Activated T-cell treated with anti-CD3 and anti-CD28 coated beads, Interleukin-2, amount 50 U/mL, for 24 hours (primary cell): Measurements from ENCODE around the gene LRMDA.

Experiments
- DNase-seq: peaks from one replicate; pipeline ENCODE4 v3.0.0-alpha.2; 2020
- H3K27ac Mint-ChIP-seq: 2 replicates; pipeline ENCODE4 v1.8.0; 2020; ENCODE audit warnings: mild to moderate bottlenecking, mixed read lengths
- H3K27me3 Mint-ChIP-seq: 2 replicates; pipeline ENCODE4 v1.8.0; 2020; ENCODE audit warnings: mixed read lengths
- H3K36me3 Mint-ChIP-seq: 2 replicates; pipeline ENCODE4 v1.8.0; 2020; ENCODE audit warnings: low read depth, mixed read lengths
- H3K4me1 Mint-ChIP-seq: 2 replicates; pipeline ENCODE4 v1.8.0; 2020; ENCODE audit warnings: low read depth, mixed read lengths
- H3K4me3 Mint-ChIP-seq: 2 replicates; pipeline ENCODE4 v1.8.0; 2020; ENCODE audit warnings: mild to moderate bottlenecking, moderate library complexity, mixed read lengths
- H3K9me3 Mint-ChIP-seq: 2 replicates; pipeline ENCODE4 v1.8.0; 2020; ENCODE audit warnings: mixed read lengths

The LRMDA gene

DNA sequence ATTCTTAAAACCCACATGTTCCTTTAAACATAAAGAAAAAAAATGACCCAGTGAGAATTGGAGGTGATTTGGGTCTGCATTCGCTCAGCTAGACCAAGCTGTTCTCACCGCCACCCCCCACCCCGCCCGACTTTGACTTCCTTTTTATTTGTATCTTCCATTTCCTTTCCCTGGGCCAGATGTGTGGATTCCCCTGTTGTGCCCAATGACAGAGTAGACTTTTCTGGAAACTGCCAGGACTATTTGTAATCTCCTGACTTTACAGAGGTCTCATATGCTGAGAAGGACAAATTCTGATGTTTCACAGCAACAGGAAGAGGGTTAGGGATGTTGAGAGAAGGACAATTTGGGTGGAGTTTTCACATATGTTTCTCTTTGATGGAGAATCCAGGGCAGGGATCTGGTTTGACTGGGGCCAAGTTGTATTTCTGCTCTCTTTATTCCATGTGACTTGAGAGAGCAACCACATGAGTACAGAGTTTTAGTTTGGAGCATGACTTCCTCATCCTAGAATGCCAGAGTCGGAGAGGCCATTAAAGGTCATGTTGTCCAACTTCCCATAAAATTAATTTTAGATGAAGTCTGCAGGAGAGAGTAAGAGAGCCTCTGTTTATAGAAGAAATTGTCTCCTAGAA is 1023.2 kb downstream of the LRMDA start:
- Mint-ChIP-seq H3K27me3 (no peaks in the 10 kb centered on the region), H3K4me1 (no peaks in the 10 kb centered on the region), H3K9me3 (no peaks in the 10 kb centered on the region), H3K4me3 (no peak overlapping the region), H3K27ac (no peak overlapping the region), H3K36me3 (no peaks in the 10 kb centered on the region)
- DNase-seq, result no peak

GRCh38 chr10:76456197-76456596 is 1024.8 kb downstream of the LRMDA start:
- H3K9me3 Mint-ChIP-seq, result no peaks in the 10 kb centered on the region
- no peaks in the 10 kb centered on the region for H3K36me3 Mint-ChIP-seq
- no peaks in the 10 kb centered on the region for H3K4me1 Mint-ChIP-seq

GRCh38 chr10:76459016-76459730 is 1027.7 kb downstream of the LRMDA start:
- Mint-ChIP-seq H3K4me1 (no peaks in the 10 kb centered on the region), H3K27me3 (no peaks in the 10 kb centered on the region), H3K36me3 (no peaks in the 10 kb centered on the region), H3K9me3 (no peaks in the 10 kb centered on the region), H3K27ac (no peak overlapping the region), H3K4me3 (no peak overlapping the region)
- DNase-seq, result no peak

More at GRCh38 chr10:76456197-76456596, 1024.8 kb downstream of the LRMDA start:
- no peak for DNase-seq
- Mint-ChIP-seq H3K27ac (no peak overlapping the region), H3K27me3 (no peaks in the 10 kb centered on the region), H3K4me3 (no peak overlapping the region)

- no peak for DNase-seq
- Mint-ChIP-seq H3K4me3 (no peak overlapping the region), H3K9me3 (no peaks in the 10 kb centered on the region), H3K27me3 (no peaks in the 10 kb centered on the region), H3K27ac (no peak overlapping the region), H3K36me3 (no peaks in the 10 kb centered on the region), H3K4me1 (no peaks in the 10 kb centered on the region)
Observed at GRCh38 chr10:76461024-76461423, 1029.6 kb downstream of the LRMDA start.

GRCh38 chr10:76463111-76463510 is 1031.7 kb downstream of the LRMDA start:
- DNase-seq, result no peak
- H3K27ac Mint-ChIP-seq, result no peak overlapping the region
- no peak overlapping the region for H3K4me3 Mint-ChIP-seq
- no peaks in the 10 kb centered on the region for H3K36me3 Mint-ChIP-seq
- no peaks in the 10 kb centered on the region for H3K27me3 Mint-ChIP-seq
- no peaks in the 10 kb centered on the region for H3K4me1 Mint-ChIP-seq
- no peaks in the 10 kb centered on the region for H3K9me3 Mint-ChIP-seq

- no peaks in the 10 kb centered on the region for H3K36me3 Mint-ChIP-seq
Observed at GRCh38 chr10:76466836-76467503, 1035.5 kb downstream of the LRMDA start.

GRCh38 chr10:76469675-76470074 is 1038.3 kb downstream of the LRMDA start:
- no peaks in the 10 kb centered on the region for H3K36me3 Mint-ChIP-seq

More at GRCh38 chr10:76466836-76467503, 1035.5 kb downstream of the LRMDA start:
- Mint-ChIP-seq H3K27ac (no peak overlapping the region), H3K27me3 (no peaks in the 10 kb centered on the region), H3K9me3 (no peaks in the 10 kb centered on the region), H3K4me1 (no peaks in the 10 kb centered on the region), H3K4me3 (no peak overlapping the region)
- no peak for DNase-seq

DNA sequence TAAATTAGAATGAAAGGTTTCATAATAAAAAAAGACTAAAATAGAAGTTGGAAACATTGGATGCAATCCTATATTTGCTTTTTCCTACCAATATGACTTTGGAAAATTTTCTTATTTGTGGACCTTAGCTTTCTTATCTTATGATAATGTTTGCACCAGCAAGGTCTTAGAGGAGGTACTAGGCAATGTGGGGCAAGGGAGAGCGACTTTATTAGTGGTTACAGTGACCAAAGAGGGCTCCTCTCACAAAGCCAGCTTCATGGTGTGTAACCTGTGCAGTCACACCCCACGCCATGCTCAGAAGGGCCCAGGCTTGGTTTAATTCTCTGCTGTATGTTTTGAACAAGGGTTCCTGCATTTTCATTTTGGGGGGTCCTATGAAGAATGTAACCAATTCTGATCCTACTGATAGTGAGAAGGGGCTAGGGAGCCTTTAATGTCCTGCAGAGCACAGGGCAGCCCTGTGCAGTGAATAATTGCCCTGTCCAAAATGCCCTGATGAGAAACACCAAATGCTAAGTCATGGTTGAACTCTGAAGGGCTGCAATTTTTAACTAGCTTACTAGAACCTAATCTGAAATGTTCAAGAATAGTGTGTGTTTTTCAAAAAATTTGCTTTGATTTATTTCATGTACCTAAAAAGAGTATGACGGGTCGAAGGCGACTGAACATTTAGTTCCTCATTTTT is 1047.8 kb downstream of the LRMDA start:
- peaks cover 3% of the 10 kb centered on the region for H3K9me3 Mint-ChIP-seq
- H3K36me3 Mint-ChIP-seq, result no peaks in the 10 kb centered on the region
- H3K4me1 Mint-ChIP-seq, result no peaks in the 10 kb centered on the region
- H3K27ac Mint-ChIP-seq, result no peak overlapping the region
- H3K4me3 Mint-ChIP-seq, result no peak overlapping the region
- H3K27me3 Mint-ChIP-seq, result no peaks in the 10 kb centered on the region
- DNase-seq, result no peak

More at GRCh38 chr10:76469675-76470074, 1038.3 kb downstream of the LRMDA start:
- H3K27ac Mint-ChIP-seq, result no peak overlapping the region
- DNase-seq, result no peak
- no peaks in the 10 kb centered on the region for H3K4me1 Mint-ChIP-seq
- peaks cover 3% of the 10 kb centered on the region for H3K9me3 Mint-ChIP-seq
- no peaks in the 10 kb centered on the region for H3K27me3 Mint-ChIP-seq
- no peak overlapping the region for H3K4me3 Mint-ChIP-seq

DNA sequence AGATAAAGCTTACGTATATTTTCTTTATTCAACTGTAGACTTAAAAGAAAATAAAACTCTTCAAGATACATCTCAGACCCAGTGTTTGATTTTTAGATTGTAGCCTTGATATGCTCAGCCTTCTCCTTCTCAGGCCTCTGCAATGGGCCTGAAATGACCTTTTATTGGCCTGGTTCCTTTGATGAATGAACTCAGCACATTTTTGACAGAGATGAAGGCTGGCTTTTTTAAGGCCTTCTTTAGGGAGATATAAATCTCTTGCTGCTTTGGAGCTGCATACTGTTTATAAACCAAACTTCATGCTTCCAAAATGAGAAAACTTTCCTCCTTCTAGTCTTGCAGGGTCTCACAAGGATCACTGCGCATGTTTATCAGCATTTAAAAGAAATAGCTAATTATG is 1049.8 kb downstream of the LRMDA start:
- no peaks in the 10 kb centered on the region for H3K27me3 Mint-ChIP-seq
- H3K4me3 Mint-ChIP-seq, result no peak overlapping the region
- no peaks in the 10 kb centered on the region for H3K4me1 Mint-ChIP-seq
- no peak overlapping the region for H3K27ac Mint-ChIP-seq
- H3K36me3 Mint-ChIP-seq, result no peaks in the 10 kb centered on the region
- no peak for DNase-seq
- H3K9me3 Mint-ChIP-seq, result peaks cover 3% of the 10 kb centered on the region

DNA sequence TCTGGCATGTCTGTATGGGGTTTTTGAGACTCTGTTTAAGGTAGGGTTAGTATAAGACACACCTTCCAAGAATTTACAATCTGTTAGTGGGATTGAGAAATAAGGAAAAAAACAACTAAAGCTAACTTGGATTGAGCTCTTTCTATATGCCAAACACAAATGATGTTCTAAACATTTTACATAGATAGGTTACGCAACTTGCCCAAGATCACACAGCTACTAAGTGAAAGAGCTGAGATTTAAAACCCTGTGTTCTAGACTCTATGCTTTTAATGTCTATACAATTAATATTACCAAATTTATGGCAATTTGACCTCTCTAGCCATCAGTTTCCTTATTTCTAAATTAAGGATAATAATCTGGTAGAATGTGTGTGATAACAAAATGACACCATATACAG is 1056.2 kb downstream of the LRMDA start:
- no peak for DNase-seq
- Mint-ChIP-seq H3K4me1 (no peaks in the 10 kb centered on the region), H3K27me3 (no peaks in the 10 kb centered on the region), H3K36me3 (no peaks in the 10 kb centered on the region), H3K4me3 (no peak overlapping the region), H3K9me3 (peaks cover 23% of the 10 kb centered on the region), H3K27ac (no peak overlapping the region)

DNA sequence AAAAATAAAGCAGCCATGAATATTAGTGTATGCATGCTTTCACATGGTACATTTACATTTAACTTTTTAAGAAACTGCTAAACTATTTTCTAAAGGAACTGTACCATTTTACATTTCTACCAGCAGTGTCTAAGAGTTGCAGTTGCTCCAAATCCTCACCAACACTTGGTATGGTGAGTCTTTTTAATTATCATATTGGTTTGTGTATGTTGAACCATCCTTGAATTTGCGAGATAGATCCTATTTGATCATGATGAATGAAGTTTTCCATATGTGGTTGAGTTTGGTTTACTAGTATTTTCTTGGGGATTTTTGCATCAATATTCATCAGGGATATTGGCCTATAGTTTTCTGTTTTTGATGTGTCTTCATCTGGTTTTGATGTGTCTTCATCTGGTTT is 1057.2 kb downstream of the LRMDA start:
- no peak for DNase-seq
- Mint-ChIP-seq H3K9me3 (peaks cover 25% of the 10 kb centered on the region), H3K36me3 (no peaks in the 10 kb centered on the region), H3K27ac (no peak overlapping the region), H3K4me3 (no peak overlapping the region), H3K4me1 (no peaks in the 10 kb centered on the region), H3K27me3 (no peaks in the 10 kb centered on the region)

GRCh38 chr10:76491216-76491615 is 1059.8 kb downstream of the LRMDA start:
- no peak for DNase-seq
- Mint-ChIP-seq H3K9me3 (peaks cover 25% of the 10 kb centered on the region), H3K27ac (no peak overlapping the region), H3K4me3 (no peak overlapping the region), H3K36me3 (no peaks in the 10 kb centered on the region), H3K4me1 (no peaks in the 10 kb centered on the region), H3K27me3 (no peaks in the 10 kb centered on the region)

DNA sequence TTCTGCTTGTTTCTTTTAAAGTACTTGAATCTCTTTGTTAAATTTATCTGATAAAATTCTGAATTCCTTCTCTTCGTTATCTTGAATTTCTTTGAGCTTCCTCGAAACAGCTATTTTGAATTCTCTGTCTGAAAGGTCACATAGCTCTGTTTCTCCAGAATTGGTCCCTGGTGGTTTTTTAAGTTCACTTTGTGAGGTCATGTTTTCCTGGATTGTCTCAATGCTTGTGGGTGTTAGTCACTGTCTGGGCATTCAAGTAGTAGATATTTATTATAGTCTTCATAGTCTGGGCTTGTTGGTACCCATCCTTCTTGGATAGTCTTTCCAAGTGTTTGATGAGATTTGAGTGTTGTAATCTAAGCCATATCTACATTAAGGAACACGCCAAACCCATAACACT is 1060.6 kb downstream of the LRMDA start:
- Mint-ChIP-seq H3K9me3 (peaks cover 25% of the 10 kb centered on the region), H3K36me3 (no peaks in the 10 kb centered on the region), H3K27ac (no peak overlapping the region), H3K4me3 (no peak overlapping the region), H3K4me1 (no peaks in the 10 kb centered on the region), H3K27me3 (no peaks in the 10 kb centered on the region)
- no peak for DNase-seq

- H3K27me3 Mint-ChIP-seq, result no peaks in the 10 kb centered on the region
- no peak for DNase-seq
- no peaks in the 10 kb centered on the region for H3K4me1 Mint-ChIP-seq
- no peak overlapping the region for H3K27ac Mint-ChIP-seq
- no peak overlapping the region for H3K4me3 Mint-ChIP-seq
- H3K9me3 Mint-ChIP-seq, result peaks cover 23% of the 10 kb centered on the region
- no peaks in the 10 kb centered on the region for H3K36me3 Mint-ChIP-seq
Observed at GRCh38 chr10:76492678-76493472, 1061.5 kb downstream of the LRMDA start.
